SK-N-SH (cell line): ENCODE measurements around the gene ALAD. TPM values are rescaled to one million over a fixed set of nuclear protein-coding genes. Genes with fewer than 3 reads are reported as not detected.

Source experiments
- CTCF ChIA-PET: fragments of 300-600, 350-600 bp; formaldehyde crosslinking; extraction: SDS; loops from one replicate; lab custom pipeline; 2021; lab: Yijun Ruan, JAX
- POLR2A ChIA-PET: fragments of 350-600 bp; sonication (Branson Sonifier 250); formaldehyde crosslinking; extraction: SDS; loops from one replicate; lab custom pipeline; 2020; ENCODE audit warnings: antibody characterized with exemption, inconsistent platforms; lab: Yijun Ruan, JAX
- DNase-seq: peaks from one replicate; pipeline ENCODE4 v3.0.0; 2012
- H2AFZ ChIP-seq: fragments of 200-600 bp; sonication (generic); 2 replicates; pipeline ENCODE4 v1.8.1; 2016; ENCODE audit warnings: antibody characterized with exemption, mild to moderate bottlenecking, low read depth
- H3F3A ChIP-seq: fragments of 200-600 bp; sonication (generic); replicated peaks from 2 replicates; pipeline ENCODE3; 2016; ENCODE audit warnings: antibody characterized with exemption, mild to moderate bottlenecking; ENCODE audit not compliant: insufficient read depth
- H3K27ac ChIP-seq, 2 experiments: fragments of 200-500 bp in 1 of 2; fragments of 200-600 bp in 1 of 2; sonication (Bioruptor generic) in 1 of 2; sonication (generic), shearing (Covaris generic) in 1 of 2; 2 replicates each; pipeline versions ENCODE4 v1.5.1 to v1.6.1; 2014 to 2016; ENCODE audit warnings: low read depth in 2 of 2, inconsistent platforms in 1 of 2, low read length in 1 of 2, mild to moderate bottlenecking in 1 of 2, mixed read lengths in 1 of 2
- H3K27me3 ChIP-seq: fragments of 200-600 bp; sonication (generic), shearing (Covaris generic); 2 replicates; pipeline ENCODE4 v1.6.1; 2016; ENCODE audit warnings: mixed run types; ENCODE audit not compliant: insufficient read depth
- H3K36me3 ChIP-seq, 2 experiments: fragments of 200-500 bp in 1 of 2; fragments of 200-600 bp in 1 of 2; sonication (Bioruptor generic) in 1 of 2; sonication (generic) in 1 of 2; replicated peaks in 1 of 2; 2 replicates each; pipeline versions ENCODE3 to v1.5.1; 2014 to 2016; ENCODE audit warnings: low read length in 1 of 2, mild to moderate bottlenecking in 1 of 2; ENCODE audit not compliant: insufficient read depth in 2 of 2, control insufficient read depth in 1 of 2
- H3K4me1 ChIP-seq, 2 experiments: fragments of 200-500 bp in 1 of 2; fragments of 200-600 bp in 1 of 2; sonication (Bioruptor generic) in 1 of 2; sonication (generic), shearing (Covaris generic) in 1 of 2; 2 replicates each; pipeline versions ENCODE4 v1.5.1 to v1.6.1; 2014 to 2016; ENCODE audit warnings: low read depth in 1 of 2, low read length in 1 of 2, mixed run types in 1 of 2; ENCODE audit not compliant: insufficient read depth in 2 of 2, control insufficient read depth in 1 of 2
- H3K4me2 ChIP-seq: fragments of 200-600 bp; sonication (generic), shearing (Covaris generic); 2 replicates; pipeline ENCODE4 v1.6.1; 2017; ENCODE audit warnings: mixed run types
- H3K4me3 ChIP-seq, 2 experiments: fragments of 200-500 bp in 1 of 2; fragments of 200-600 bp in 1 of 2; sonication (Bioruptor generic) in 1 of 2; sonication (generic), shearing (Covaris generic) in 1 of 2; 2 replicates each; pipeline versions ENCODE4 v1.5.1 to v1.8.1; 2014 to 2016; ENCODE audit warnings: low read depth in 2 of 2, inconsistent platforms in 1 of 2, low read length in 1 of 2, mild to moderate bottlenecking in 1 of 2, mixed read lengths in 1 of 2, moderate library complexity in 1 of 2
- H3K79me2 ChIP-seq: fragments of 200-600 bp; sonication (generic); 2 replicates; pipeline ENCODE4 v1.8.1; 2017; ENCODE audit warnings: mild to moderate bottlenecking; ENCODE audit not compliant: insufficient read depth
- H3K9ac ChIP-seq: fragments of 200-600 bp; sonication (generic); 2 replicates; pipeline ENCODE4 v1.6.1; 2017; ENCODE audit warnings: mixed run types
- H3K9me2 ChIP-seq: fragments of 200-600 bp; sonication (generic); 2 replicates; pipeline ENCODE4 v1.6.1; 2017; ENCODE audit warnings: mixed run types
- H3K9me3 ChIP-seq: fragments of 200-600 bp; sonication (generic); 2 replicates; pipeline ENCODE4 v1.6.1; 2017; ENCODE audit warnings: mixed run types, mild to moderate bottlenecking, moderate library complexity
- H4K20me1 ChIP-seq: fragments of 200-600 bp; sonication (generic); 2 replicates; pipeline ENCODE4 v1.6.1; 2017; ENCODE audit warnings: mild to moderate bottlenecking, mixed run types; ENCODE audit not compliant: insufficient read depth
- CHD2 ChIP-seq: fragments of 150-350 bp; IDR thresholded peaks from 2 replicates; pipeline ENCODE4 v1.6.1; 2018; ENCODE audit warnings: low read length; ENCODE audit not compliant: partially characterized antibody
- ELF1 ChIP-seq: IDR thresholded peaks from 2 replicates; pipeline ENCODE4 v1.4.0; 2012
- EZH2phosphoT487 ChIP-seq: fragments of 200-600 bp; sonication (generic); IDR thresholded peaks from 2 replicates; pipeline ENCODE4 v1.6.1; 2017; ENCODE audit warnings: low read depth, mixed run types, mild to moderate bottlenecking, antibody characterized with exemption, moderate library complexity, borderline replicate concordance
- FOSL2 ChIP-seq: IDR thresholded peaks from 2 replicates; pipeline ENCODE4 v1.4.0; 2012; ENCODE audit warnings: low read depth, mild to moderate bottlenecking, moderate library complexity, borderline replicate concordance
- FOXM1 ChIP-seq: IDR thresholded peaks from 2 replicates; pipeline ENCODE4 v1.4.0; 2012; ENCODE audit warnings: low read depth, mild to moderate bottlenecking
- NFIC ChIP-seq: IDR thresholded peaks from 2 replicates; pipeline ENCODE4 v1.4.0; 2012; ENCODE audit warnings: borderline replicate concordance
- RAD21 ChIP-seq: IDR thresholded peaks from 2 replicates; pipeline ENCODE4 v1.6.1; 2012; ENCODE audit warnings: mild to moderate bottlenecking, low read length
- RCOR1 ChIP-seq: fragments of 150-350 bp; IDR thresholded peaks from 2 replicates; pipeline ENCODE4 v1.6.1; 2017; ENCODE audit warnings: antibody characterized with exemption, low read length
- RXRA ChIP-seq: IDR thresholded peaks from 2 replicates; pipeline ENCODE4 v1.4.0; 2012; ENCODE audit warnings: low read depth, mild to moderate bottlenecking, borderline replicate concordance
- SIN3A ChIP-seq: IDR thresholded peaks from 2 replicates; pipeline ENCODE4 v1.6.1; 2012; ENCODE audit warnings: low read depth, mild to moderate bottlenecking, low read length, moderate library complexity, borderline replicate concordance
- TCF12 ChIP-seq: IDR thresholded peaks from 2 replicates; pipeline ENCODE4 v1.4.0; 2012
- ZBTB33 ChIP-seq: IDR thresholded peaks from 2 replicates; pipeline ENCODE4 v1.4.0; 2012; ENCODE audit warnings: low read depth, borderline replicate concordance
- WGBS: methylation state at CpG from one replicate; pipeline ENCODE4 v1.1.6; 2017; ENCODE audit warnings: low lambda C conversion rate; 5-methylcytosine and 5-hydroxymethylcytosine counted together
- polyA plus RNA-seq, 3 experiments: library from polyadenylated mRNA; depleted of rRNA; stranded (reverse); fragments of >200 nt; gene quantifications; 2 replicates each; pipeline ENCODE4 v1.2.3, GENCODE V29; 2012
- TF ChIP-seq, protein P1 (sequence below): fragments of 200-600 bp; sonication (generic); IDR thresholded peaks from 2 replicates; pipeline ENCODE4 v1.6.1; 2017; ENCODE audit warnings: antibody characterized with exemption, mild to moderate bottlenecking, moderate library complexity
- TF ChIP-seq, protein P2 (sequence below): IDR thresholded peaks from 2 replicates; pipeline ENCODE4; 2012
- TF ChIP-seq, protein P3 (sequence below): IDR thresholded peaks from 2 replicates; pipeline ENCODE4 v1.4.0; 2012; ENCODE audit warnings: low read depth

The ALAD gene
- polyA plus RNA-seq, 1 of the 3 experiments (the other 2 are of a cell fraction) = 10.7 TPM

DNA sequence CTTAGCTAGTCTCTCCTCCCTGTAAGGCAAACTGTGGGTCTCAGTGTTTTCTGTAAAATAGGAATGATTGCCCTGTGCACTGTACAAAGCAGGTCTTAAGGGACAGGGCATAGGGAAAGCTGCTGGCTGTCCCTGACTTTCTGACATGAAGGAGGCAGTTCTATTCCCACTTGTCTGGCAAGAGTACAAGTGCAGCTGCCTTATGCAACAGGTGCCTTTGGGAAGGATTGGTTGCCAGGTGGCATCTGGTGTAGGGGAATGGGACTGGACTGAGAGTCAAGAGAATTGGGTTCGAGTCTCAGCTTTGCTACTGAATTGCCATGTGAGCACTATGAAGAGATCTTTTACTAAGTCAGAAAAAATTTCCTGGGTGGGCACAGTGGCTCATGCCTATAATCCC, 41.7 kb downstream of the ALAD start (continued):
- TF ChIP-seq ZBTB33 = no peak
- no peak for TF ChIP-seq FOXM1
- no peak for TF ChIP-seq RXRA
- TF ChIP-seq, protein P1, sequence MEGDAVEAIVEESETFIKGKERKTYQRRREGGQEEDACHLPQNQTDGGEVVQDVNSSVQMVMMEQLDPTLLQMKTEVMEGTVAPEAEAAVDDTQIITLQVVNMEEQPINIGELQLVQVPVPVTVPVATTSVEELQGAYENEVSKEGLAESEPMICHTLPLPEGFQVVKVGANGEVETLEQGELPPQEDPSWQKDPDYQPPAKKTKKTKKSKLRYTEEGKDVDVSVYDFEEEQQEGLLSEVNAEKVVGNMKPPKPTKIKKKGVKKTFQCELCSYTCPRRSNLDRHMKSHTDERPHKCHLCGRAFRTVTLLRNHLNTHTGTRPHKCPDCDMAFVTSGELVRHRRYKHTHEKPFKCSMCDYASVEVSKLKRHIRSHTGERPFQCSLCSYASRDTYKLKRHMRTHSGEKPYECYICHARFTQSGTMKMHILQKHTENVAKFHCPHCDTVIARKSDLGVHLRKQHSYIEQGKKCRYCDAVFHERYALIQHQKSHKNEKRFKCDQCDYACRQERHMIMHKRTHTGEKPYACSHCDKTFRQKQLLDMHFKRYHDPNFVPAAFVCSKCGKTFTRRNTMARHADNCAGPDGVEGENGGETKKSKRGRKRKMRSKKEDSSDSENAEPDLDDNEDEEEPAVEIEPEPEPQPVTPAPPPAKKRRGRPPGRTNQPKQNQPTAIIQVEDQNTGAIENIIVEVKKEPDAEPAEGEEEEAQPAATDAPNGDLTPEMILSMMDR = no peak
- TF ChIP-seq SIN3A = no peak
- TF ChIP-seq EZH2phosphoT487 = no peak
- TF ChIP-seq, all 33 proteins: peak for 0

DNA sequence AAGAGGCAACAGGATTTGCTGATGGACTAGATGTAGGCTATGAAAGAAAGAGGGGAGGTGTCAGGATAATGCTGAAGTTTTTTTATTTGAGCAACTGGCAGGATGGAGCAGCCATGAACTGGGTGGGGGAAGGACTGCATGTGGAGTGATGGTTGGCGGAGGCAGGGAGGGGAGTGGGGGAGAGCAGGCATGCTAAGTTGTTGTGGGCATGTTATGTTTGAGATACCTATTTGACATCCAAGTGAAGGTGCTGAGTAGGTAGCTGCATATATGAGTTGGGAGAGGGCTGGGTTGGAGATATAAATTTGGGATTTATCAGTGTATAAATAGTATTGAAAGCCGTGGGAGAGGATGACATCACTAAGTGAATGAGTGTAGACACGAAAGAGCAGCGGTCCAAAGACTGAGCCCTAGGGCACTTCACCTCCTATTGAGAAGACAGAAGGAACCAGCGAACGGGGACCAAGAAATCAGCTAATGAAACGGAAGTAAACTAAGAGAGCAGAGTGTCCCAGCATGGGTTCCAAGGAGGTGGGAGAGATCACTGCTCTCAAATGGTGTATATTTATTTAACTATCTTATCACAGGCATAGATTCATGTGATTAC, 44.3 kb downstream of the ALAD start:
- Histone ChIP-seq H3K4me2 (no peak overlapping the region), H3K79me2 (no peaks in the 10 kb centered on the region), H2AFZ (no peak overlapping the region), H3K9me3 (no peaks in the 10 kb centered on the region), H3K4me3 (no peak overlapping the region), H3K36me3 (no peaks in the 10 kb centered on the region), H3K4me1 (peaks cover 0 to 6% of the 10 kb centered on the region in 2 experiments; a peak in 1 of 4 replicates), H3F3A (peaks cover 9% of the 10 kb centered on the region), H3K27me3 (peaks cover 7% of the 10 kb centered on the region; the same call in 1 of the 2 replicates), H3K9me2 (no peaks in the 10 kb centered on the region), H3K27ac (no peak overlapping the region), H4K20me1 (no peaks in the 10 kb centered on the region), H3K9ac (no peak overlapping the region)
- DNase-seq = no peak
- CTCF ChIA-PET = interaction anchor here (1.1 kb wide), 1 partner anchor 45 kb away, joined by 3 read pairs; no protein-coding TSS in a partner anchor
- POLR2A ChIA-PET = no interaction called here
- WGBS = 69% methylated on average over 7 of the region's 7 CpGs
- no peak for TF ChIP-seq NFIC
- TF ChIP-seq ELF1 = no peak
- TF ChIP-seq, protein P2, sequence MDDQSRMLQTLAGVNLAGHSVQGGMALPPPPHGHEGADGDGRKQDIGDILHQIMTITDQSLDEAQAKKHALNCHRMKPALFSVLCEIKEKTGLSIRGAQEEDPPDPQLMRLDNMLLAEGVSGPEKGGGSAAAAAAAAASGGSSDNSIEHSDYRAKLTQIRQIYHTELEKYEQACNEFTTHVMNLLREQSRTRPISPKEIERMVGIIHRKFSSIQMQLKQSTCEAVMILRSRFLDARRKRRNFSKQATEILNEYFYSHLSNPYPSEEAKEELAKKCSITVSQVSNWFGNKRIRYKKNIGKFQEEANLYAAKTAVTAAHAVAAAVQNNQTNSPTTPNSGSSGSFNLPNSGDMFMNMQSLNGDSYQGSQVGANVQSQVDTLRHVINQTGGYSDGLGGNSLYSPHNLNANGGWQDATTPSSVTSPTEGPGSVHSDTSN = no peak
- no peak for TF ChIP-seq FOSL2
- no peak for TF ChIP-seq RCOR1
- TF ChIP-seq ZBTB33 = no peak
- no peak for TF ChIP-seq TCF12
- no peak for TF ChIP-seq CHD2
- TF ChIP-seq, protein P3, sequence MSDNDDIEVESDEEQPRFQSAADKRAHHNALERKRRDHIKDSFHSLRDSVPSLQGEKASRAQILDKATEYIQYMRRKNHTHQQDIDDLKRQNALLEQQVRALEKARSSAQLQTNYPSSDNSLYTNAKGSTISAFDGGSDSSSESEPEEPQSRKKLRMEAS = no peak
- no peak for TF ChIP-seq FOXM1
- no peak for TF ChIP-seq RAD21
